OCI-LY7 (cell line): ENCODE measurements around the gene HOXD8.

Source experiments
- EZH2phosphoT487 ChIP-seq: fragments of 200-600 bp; sonication (generic); IDR thresholded peaks from 2 replicates; pipeline ENCODE4 v1.6.1; 2018; ENCODE audit warnings: low read depth, borderline replicate concordance, mild to moderate bottlenecking, mixed run types, antibody characterized with exemption, low read length, moderate library complexity, mixed read lengths
- TF ChIP-seq, protein P1 (sequence below): fragments of 200-600 bp; sonication (generic); conservative IDR thresholded peaks from 2 replicates; pipeline ENCODE4 v1.5.1; 2014; ENCODE audit warnings: mild to moderate bottlenecking, antibody characterized with exemption, low read length, moderate library complexity, mixed read lengths

GRCh38 chr2:176107731-176108181 lies 21.7 kb upstream of the HOXD8 start:
- TF ChIP-seq, protein P1, sequence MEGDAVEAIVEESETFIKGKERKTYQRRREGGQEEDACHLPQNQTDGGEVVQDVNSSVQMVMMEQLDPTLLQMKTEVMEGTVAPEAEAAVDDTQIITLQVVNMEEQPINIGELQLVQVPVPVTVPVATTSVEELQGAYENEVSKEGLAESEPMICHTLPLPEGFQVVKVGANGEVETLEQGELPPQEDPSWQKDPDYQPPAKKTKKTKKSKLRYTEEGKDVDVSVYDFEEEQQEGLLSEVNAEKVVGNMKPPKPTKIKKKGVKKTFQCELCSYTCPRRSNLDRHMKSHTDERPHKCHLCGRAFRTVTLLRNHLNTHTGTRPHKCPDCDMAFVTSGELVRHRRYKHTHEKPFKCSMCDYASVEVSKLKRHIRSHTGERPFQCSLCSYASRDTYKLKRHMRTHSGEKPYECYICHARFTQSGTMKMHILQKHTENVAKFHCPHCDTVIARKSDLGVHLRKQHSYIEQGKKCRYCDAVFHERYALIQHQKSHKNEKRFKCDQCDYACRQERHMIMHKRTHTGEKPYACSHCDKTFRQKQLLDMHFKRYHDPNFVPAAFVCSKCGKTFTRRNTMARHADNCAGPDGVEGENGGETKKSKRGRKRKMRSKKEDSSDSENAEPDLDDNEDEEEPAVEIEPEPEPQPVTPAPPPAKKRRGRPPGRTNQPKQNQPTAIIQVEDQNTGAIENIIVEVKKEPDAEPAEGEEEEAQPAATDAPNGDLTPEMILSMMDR, result no peak
- no peak for TF ChIP-seq EZH2phosphoT487
